Osteocyte (in vitro differentiated cells): ENCODE measurements around the gene MDH1. TPM values are rescaled to one million over a fixed set of nuclear protein-coding genes. Genes with fewer than 3 reads are reported as not detected.

ENCODE experiments used
- DNase-seq: peaks from one replicate; pipeline ENCODE4 v3.0.0; 2021; ENCODE audit warnings: mixed read lengths; ENCODE audit not compliant: unreplicated experiment; ENCODE audit errors: extremely low spot score
- H3K27ac Mint-ChIP-seq: one replicate; pipeline ENCODE4 v1.8.0; 2021; ENCODE audit warnings: mild to moderate bottlenecking, mixed read lengths; ENCODE audit not compliant: unreplicated experiment
- H3K27me3 Mint-ChIP-seq: one replicate; pipeline ENCODE4 v1.8.0; 2021; ENCODE audit warnings: mixed read lengths; ENCODE audit not compliant: unreplicated experiment
- H3K36me3 Mint-ChIP-seq: one replicate; pipeline ENCODE4 v1.8.0; 2021; ENCODE audit warnings: mixed read lengths; ENCODE audit not compliant: unreplicated experiment
- H3K4me1 Mint-ChIP-seq: one replicate; pipeline ENCODE4 v1.8.0; 2021; ENCODE audit warnings: mixed read lengths; ENCODE audit not compliant: unreplicated experiment
- H3K4me3 Mint-ChIP-seq: one replicate; pipeline ENCODE4 v1.8.0; 2021; ENCODE audit warnings: mild to moderate bottlenecking, moderate library complexity, mixed read lengths; ENCODE audit not compliant: unreplicated experiment
- H3K9me3 Mint-ChIP-seq: one replicate; pipeline ENCODE4 v1.8.0; 2021; ENCODE audit warnings: mixed read lengths; ENCODE audit not compliant: unreplicated experiment
- total RNA-seq: library from RNA; stranded (reverse); gene quantifications from 2 replicates; pipeline ENCODE4 v1.2.1, GENCODE V29; 2021
- TF ChIP-seq, protein P1 (sequence below): fragments of 200-600 bp; sonication (generic); IDR thresholded peaks from 2 replicates; pipeline ENCODE4 v1.5.0; 2021; ENCODE audit warnings: antibody characterized with exemption, mild to moderate bottlenecking, moderate library complexity

Gene MDH1
- total RNA-seq, 1 donor from 2014 or later, result 112 TPM

DNA sequence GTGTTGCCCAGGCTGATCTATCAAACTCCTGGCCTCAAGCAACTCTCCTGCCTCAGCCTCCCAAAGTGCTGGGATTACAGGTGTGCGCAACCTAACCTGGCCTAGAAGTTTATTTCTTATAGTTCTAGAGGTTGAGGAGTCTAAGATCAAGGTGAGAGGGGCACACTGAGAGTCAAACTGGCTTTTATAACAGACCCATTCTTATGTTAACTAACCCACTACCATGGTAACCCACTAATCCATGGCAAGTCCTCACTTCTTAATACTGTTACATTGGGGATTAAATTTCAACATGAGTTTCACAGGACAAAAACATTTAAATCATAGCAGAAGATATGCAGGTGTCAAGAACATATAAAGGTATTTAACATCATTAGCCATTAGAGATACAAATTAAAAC is 50.6 kb downstream of the MDH1 start:
- no peak for DNase-seq
- peaks cover 17% of the 10 kb centered on the region for H3K9me3 Mint-ChIP-seq
- TF ChIP-seq, protein P1, sequence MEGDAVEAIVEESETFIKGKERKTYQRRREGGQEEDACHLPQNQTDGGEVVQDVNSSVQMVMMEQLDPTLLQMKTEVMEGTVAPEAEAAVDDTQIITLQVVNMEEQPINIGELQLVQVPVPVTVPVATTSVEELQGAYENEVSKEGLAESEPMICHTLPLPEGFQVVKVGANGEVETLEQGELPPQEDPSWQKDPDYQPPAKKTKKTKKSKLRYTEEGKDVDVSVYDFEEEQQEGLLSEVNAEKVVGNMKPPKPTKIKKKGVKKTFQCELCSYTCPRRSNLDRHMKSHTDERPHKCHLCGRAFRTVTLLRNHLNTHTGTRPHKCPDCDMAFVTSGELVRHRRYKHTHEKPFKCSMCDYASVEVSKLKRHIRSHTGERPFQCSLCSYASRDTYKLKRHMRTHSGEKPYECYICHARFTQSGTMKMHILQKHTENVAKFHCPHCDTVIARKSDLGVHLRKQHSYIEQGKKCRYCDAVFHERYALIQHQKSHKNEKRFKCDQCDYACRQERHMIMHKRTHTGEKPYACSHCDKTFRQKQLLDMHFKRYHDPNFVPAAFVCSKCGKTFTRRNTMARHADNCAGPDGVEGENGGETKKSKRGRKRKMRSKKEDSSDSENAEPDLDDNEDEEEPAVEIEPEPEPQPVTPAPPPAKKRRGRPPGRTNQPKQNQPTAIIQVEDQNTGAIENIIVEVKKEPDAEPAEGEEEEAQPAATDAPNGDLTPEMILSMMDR, result no peak
- no peak overlapping the region for H3K27ac Mint-ChIP-seq
- H3K4me1 Mint-ChIP-seq, result no peaks in the 10 kb centered on the region
- H3K36me3 Mint-ChIP-seq, result no peaks in the 10 kb centered on the region
- H3K4me3 Mint-ChIP-seq, result no peak overlapping the region
- peaks cover 27% of the 10 kb centered on the region for H3K27me3 Mint-ChIP-seq

DNA sequence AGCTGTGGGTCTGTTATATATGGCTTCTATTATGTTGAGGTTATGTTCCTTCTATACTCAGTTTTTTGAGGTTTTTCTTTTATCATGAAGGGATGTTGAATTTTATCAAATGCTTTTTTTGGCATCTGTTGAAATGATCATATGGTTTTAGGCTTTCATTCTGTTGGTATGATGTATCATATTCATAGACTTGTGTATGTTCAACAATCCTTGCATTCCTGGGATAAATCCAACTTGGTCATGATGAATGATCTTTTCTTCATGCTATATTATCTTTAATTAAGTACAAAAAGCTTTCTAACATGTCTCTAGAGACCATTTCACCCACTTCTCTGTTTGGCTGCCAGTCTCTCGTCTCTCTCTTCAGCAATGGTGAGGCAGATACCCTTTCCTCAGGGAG is 54.2 kb downstream of the MDH1 start:
- no peaks in the 10 kb centered on the region for H3K4me1 Mint-ChIP-seq
- TF ChIP-seq, protein P1, result no peak
- no peaks in the 10 kb centered on the region for H3K36me3 Mint-ChIP-seq
- H3K27ac Mint-ChIP-seq, result no peak overlapping the region
- H3K4me3 Mint-ChIP-seq, result no peak overlapping the region
- H3K9me3 Mint-ChIP-seq, result peaks cover 14% of the 10 kb centered on the region
- peaks cover 34% of the 10 kb centered on the region for H3K27me3 Mint-ChIP-seq
- no peak for DNase-seq

DNA sequence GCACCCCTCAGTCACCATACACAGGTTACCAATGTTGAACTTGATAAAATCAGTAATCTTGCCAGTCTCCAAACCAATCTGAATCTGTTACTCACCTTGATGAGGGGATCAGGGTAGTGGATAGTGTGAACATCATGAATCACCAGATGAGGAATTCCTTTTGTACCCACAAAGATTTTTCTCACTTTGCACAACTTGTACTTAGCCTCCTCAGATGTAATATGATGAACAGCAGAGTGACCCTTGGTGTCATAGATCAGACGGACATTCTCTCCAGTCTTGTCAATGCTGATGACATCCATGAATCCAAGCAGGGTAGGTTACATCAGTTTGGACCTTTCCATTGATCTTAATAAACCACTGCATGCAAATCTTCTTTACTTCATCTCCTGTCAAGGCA is 54.7 kb downstream of the MDH1 start:
- no peaks in the 10 kb centered on the region for H3K4me1 Mint-ChIP-seq
- peaks cover 34% of the 10 kb centered on the region for H3K27me3 Mint-ChIP-seq
- TF ChIP-seq, protein P1, result no peak
- no peak for DNase-seq
- H3K36me3 Mint-ChIP-seq, result no peaks in the 10 kb centered on the region
- peaks cover 14% of the 10 kb centered on the region for H3K9me3 Mint-ChIP-seq
- H3K27ac Mint-ChIP-seq, result no peak overlapping the region
- no peak overlapping the region for H3K4me3 Mint-ChIP-seq

DNA sequence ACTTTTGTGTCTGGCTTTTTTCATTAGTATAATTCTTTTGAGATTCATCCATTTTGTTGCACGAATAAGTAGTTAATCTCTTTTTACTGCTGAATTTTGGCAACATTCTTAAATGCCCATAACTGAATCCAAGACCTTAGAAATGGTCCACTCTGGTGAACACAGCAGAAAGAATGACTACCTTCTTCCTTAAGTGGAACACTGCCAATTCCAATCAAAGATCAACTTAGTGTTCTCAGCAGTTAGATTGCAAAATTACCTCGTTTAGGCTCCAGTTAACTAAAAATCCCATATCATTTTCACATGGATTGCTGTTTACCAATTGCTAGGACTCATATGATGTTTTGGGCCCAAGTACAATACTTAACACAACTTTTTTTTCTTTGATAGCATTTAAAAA is 59.9 kb downstream of the MDH1 start:
- TF ChIP-seq, protein P1, result no peak
- Mint-ChIP-seq H3K27ac (no peak overlapping the region), H3K4me3 (no peak overlapping the region), H3K9me3 (peaks cover 14% of the 10 kb centered on the region), H3K27me3 (peaks cover 15% of the 10 kb centered on the region), H3K36me3 (no peaks in the 10 kb centered on the region), H3K4me1 (no peaks in the 10 kb centered on the region)
- DNase-seq, result no peak

DNA sequence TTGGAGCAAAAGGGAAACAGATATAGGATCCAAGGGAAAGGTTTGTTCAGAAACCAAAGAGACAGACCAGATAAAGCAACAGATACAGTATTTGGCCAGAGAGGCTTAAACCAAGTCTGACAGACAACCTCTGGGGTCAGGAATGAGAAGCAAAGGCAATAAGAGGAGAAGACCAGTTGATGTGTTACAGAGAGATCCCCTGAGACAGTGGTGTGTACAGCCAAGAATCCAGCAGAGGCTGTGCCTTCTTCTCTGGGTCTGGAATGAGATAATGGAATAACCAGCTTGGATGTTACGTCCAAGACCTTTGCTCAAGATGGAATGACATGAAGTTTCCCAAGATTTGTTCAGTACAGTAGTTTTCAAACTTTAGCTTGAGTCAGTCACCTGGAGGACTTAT is 61.1 kb downstream of the MDH1 start:
- H3K27me3 Mint-ChIP-seq, result peaks cover 10% of the 10 kb centered on the region
- no peak overlapping the region for H3K27ac Mint-ChIP-seq
- TF ChIP-seq, protein P1, result no peak
- H3K4me1 Mint-ChIP-seq, result no peaks in the 10 kb centered on the region
- H3K4me3 Mint-ChIP-seq, result no peak overlapping the region
- no peaks in the 10 kb centered on the region for H3K36me3 Mint-ChIP-seq
- no peak for DNase-seq
- peaks cover 13% of the 10 kb centered on the region for H3K9me3 Mint-ChIP-seq
